Osteocyte (in vitro differentiated cells): ENCODE data around the gene HTR3D. TPM values are rescaled to one million over a fixed set of nuclear protein-coding genes. Genes with fewer than 3 reads are reported as not detected.
"Not testable (repeated sequence)": the region's sequence is repeated elsewhere in the genome, so short reads cannot be mapped to it uniquely, and the experiment has no call there.

Source experiments
- DNase-seq: peaks from one replicate; pipeline ENCODE4 v3.0.0; 2021; ENCODE audit warnings: mixed read lengths; ENCODE audit not compliant: unreplicated experiment; ENCODE audit errors: extremely low spot score
- H3K27ac Mint-ChIP-seq: one replicate; pipeline ENCODE4 v1.8.0; 2021; ENCODE audit warnings: mild to moderate bottlenecking, mixed read lengths; ENCODE audit not compliant: unreplicated experiment
- H3K27me3 Mint-ChIP-seq: one replicate; pipeline ENCODE4 v1.8.0; 2021; ENCODE audit warnings: mixed read lengths; ENCODE audit not compliant: unreplicated experiment
- H3K36me3 Mint-ChIP-seq: one replicate; pipeline ENCODE4 v1.8.0; 2021; ENCODE audit warnings: mixed read lengths; ENCODE audit not compliant: unreplicated experiment
- H3K4me1 Mint-ChIP-seq: one replicate; pipeline ENCODE4 v1.8.0; 2021; ENCODE audit warnings: mixed read lengths; ENCODE audit not compliant: unreplicated experiment
- H3K4me3 Mint-ChIP-seq: one replicate; pipeline ENCODE4 v1.8.0; 2021; ENCODE audit warnings: mild to moderate bottlenecking, moderate library complexity, mixed read lengths; ENCODE audit not compliant: unreplicated experiment
- H3K9me3 Mint-ChIP-seq: one replicate; pipeline ENCODE4 v1.8.0; 2021; ENCODE audit warnings: mixed read lengths; ENCODE audit not compliant: unreplicated experiment
- CTCF ChIP-seq: fragments of 200-600 bp; sonication (generic); IDR thresholded peaks from 2 replicates; pipeline ENCODE4 v1.5.0; 2021; ENCODE audit warnings: antibody characterized with exemption, mild to moderate bottlenecking, moderate library complexity
- total RNA-seq: library from RNA; stranded (reverse); gene quantifications from 2 replicates; pipeline ENCODE4 v1.2.1, GENCODE V29; 2021

HTR3D gene
- total RNA-seq, 1 donor from 2014 or later = not detected

- TF ChIP-seq CTCF = peak; percentile 98
- Mint-ChIP-seq H3K36me3 (peaks cover 9% of the 10 kb centered on the region), H3K4me3 (peak overlapping the region; percentile 99), H3K9me3 (no peaks in the 10 kb centered on the region), H3K27me3 (peaks cover 10% of the 10 kb centered on the region), H3K4me1 (peaks cover 29% of the 10 kb centered on the region), H3K27ac (peak overlapping the region; percentile 89)
- DNase-seq = peak; percentile 89
Measured at GRCh38 chr3:184016811-184017671, 14.5 kb upstream of the HTR3D start.

GRCh38 chr3:184017672-184018423 is 13.7 kb upstream of the HTR3D start, which contains the start of gene ABCC5:
ABCC5 (minus strand) TSS chr3:184017884; CDS start chr3:184014392, 3,492 bp downstream.
- H3K9me3 Mint-ChIP-seq = no peaks in the 10 kb centered on the region
- TF ChIP-seq CTCF = peak; percentile 35
- DNase-seq = peak; percentile 96
- H3K27ac Mint-ChIP-seq = peak within 1 kb of the TSS; percentile 89
- peaks cover 29% of the 10 kb centered on the region for H3K4me1 Mint-ChIP-seq
- peaks cover 10% of the 10 kb centered on the region for H3K27me3 Mint-ChIP-seq
- H3K36me3 Mint-ChIP-seq = peaks cover 5% of the 10 kb centered on the region
- H3K4me3 Mint-ChIP-seq = peak within 1 kb of the TSS; percentile 99

- TF ChIP-seq CTCF = no peak
- H3K9me3 Mint-ChIP-seq = no peaks in the 10 kb centered on the region
- H3K27ac Mint-ChIP-seq = peak overlapping the region; percentile 89
- H3K27me3 Mint-ChIP-seq = peaks cover 14% of the 10 kb centered on the region
- peak overlapping the region; percentile 99 for H3K4me3 Mint-ChIP-seq
- peaks cover 29% of the 10 kb centered on the region for H3K4me1 Mint-ChIP-seq
- peaks cover 4% of the 10 kb centered on the region for H3K36me3 Mint-ChIP-seq
- no peak for DNase-seq
Measured at GRCh38 chr3:184018424-184018973, 13.0 kb upstream of the HTR3D start.

GRCh38 chr3:184022323-184022722 is 9.2 kb upstream of the HTR3D start:
- DNase-seq = no peak
- no peak overlapping the region for H3K4me3 Mint-ChIP-seq
- H3K9me3 Mint-ChIP-seq = no peaks in the 10 kb centered on the region
- TF ChIP-seq CTCF = no peak
- no peaks in the 10 kb centered on the region for H3K36me3 Mint-ChIP-seq
- peaks cover 6% of the 10 kb centered on the region for H3K4me1 Mint-ChIP-seq
- peaks cover 30% of the 10 kb centered on the region for H3K27me3 Mint-ChIP-seq
- no peak overlapping the region for H3K27ac Mint-ChIP-seq

GRCh38 chr3:184025256-184025655 is 6.3 kb upstream of the HTR3D start:
- H3K36me3 Mint-ChIP-seq, H3K4me3 Mint-ChIP-seq, H3K4me1 Mint-ChIP-seq, H3K27ac Mint-ChIP-seq, DNase-seq, H3K9me3 Mint-ChIP-seq: not testable (repeated sequence)
- H3K27me3 Mint-ChIP-seq = peaks cover 34% of the 10 kb centered on the region

- H3K9me3 Mint-ChIP-seq, H3K4me3 Mint-ChIP-seq, DNase-seq, H3K4me1 Mint-ChIP-seq, H3K27ac Mint-ChIP-seq, H3K36me3 Mint-ChIP-seq: not testable (repeated sequence)
- H3K27me3 Mint-ChIP-seq = peaks cover 36% of the 10 kb centered on the region
Measured at GRCh38 chr3:184028275-184028890, 3.2 kb upstream of the HTR3D start.
